Heart left ventricle (tissue), 13 donors: ENCODE results near the gene SLC35F1.

Experiments used
- POLR2A ChIP-seq, 2 donors: fragments of 450-650 bp; IDR thresholded peaks; one replicate each; pipeline ENCODE4 v1.6.1; 2017; ENCODE audit warnings: antibody characterized with exemption in 2 of 2, mild to moderate bottlenecking in 2 of 2, moderate library complexity in 2 of 2
- TF ChIP-seq, protein P1 (sequence below), 12 donors: fragments of 200-600 bp; sonication (generic) in 4 of 12; IDR thresholded peaks; one replicate each; pipeline versions ENCODE4 v1.5.0 to v1.8.0; 2018 to 2022; ENCODE audit warnings: antibody characterized with exemption in 12 of 12, mild to moderate bottlenecking in 5 of 12
- donor health status: ischemic (EF 13 %, LVEDD 7.1; RV severe dilation, severe dysfunction).
- donor health status: DM: no; HTN: yes; CAD: no.
- donor health status: DM: no; HTN: no; CAD: no.
- donor health status: ischemic (EF 25% LVEDD 6.9; RV normal size, moderate dysfunction).
- donor health status: ischemic (EF 25% LVEDD 5.7; RV mildly dilated, moderate dysfunction).
- donor health status: ischemic (EF 35%, LVEDD 5.7; RV mildly dilated, moderate dysfunction).
- donor health status: nonischemic (EF 11% LVEDD 7.7; RV severe dilation, severe dysfunction).
- donor health status: DM: yes; HTN: yes; CAD: no.
- donor health status: PGD.
- donor health status: ischemic (EF 29% LVEDD 5.4; RV normal size, mild dysfunction).
- donor health status: nonischemic (EF 23%, LVEDD 6.1; RV moderate dilation, normal function).

DNA sequence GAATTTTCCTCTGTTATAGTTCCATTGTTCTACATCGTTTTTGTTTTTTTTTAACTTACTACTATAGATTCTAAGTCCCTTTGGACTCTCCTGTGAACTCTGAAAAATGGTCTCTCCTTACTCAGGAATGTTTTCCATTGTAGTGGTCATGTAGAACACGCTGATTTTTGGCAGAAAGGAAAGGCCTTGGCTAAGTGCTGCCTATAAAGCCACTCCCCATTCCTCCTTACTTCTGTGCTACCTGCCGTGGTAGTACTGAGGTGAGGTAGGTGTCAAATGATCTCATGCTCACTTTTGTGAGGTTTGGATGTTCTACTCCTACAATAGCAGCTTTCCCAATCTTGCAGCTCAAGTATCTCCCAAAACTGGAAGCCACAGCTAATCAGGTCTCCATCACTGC is 270.7 kb downstream of the SLC35F1 start:
- TF ChIP-seq POLR2A (IDR thresholded peaks at IDR 0.05): no peak
- TF ChIP-seq, protein P1, sequence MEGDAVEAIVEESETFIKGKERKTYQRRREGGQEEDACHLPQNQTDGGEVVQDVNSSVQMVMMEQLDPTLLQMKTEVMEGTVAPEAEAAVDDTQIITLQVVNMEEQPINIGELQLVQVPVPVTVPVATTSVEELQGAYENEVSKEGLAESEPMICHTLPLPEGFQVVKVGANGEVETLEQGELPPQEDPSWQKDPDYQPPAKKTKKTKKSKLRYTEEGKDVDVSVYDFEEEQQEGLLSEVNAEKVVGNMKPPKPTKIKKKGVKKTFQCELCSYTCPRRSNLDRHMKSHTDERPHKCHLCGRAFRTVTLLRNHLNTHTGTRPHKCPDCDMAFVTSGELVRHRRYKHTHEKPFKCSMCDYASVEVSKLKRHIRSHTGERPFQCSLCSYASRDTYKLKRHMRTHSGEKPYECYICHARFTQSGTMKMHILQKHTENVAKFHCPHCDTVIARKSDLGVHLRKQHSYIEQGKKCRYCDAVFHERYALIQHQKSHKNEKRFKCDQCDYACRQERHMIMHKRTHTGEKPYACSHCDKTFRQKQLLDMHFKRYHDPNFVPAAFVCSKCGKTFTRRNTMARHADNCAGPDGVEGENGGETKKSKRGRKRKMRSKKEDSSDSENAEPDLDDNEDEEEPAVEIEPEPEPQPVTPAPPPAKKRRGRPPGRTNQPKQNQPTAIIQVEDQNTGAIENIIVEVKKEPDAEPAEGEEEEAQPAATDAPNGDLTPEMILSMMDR (IDR thresholded peaks at IDR 0.05): no peak
